ENCODE results near the gene C2orf49. TPM values are rescaled to one million over a fixed set of nuclear protein-coding genes. Genes with fewer than 3 reads are reported as not detected.

C2orf49 gene
- polyA plus RNA-seq, 3 donors = 8.1 to 10.4 (median 8.6) TPM

DNA sequence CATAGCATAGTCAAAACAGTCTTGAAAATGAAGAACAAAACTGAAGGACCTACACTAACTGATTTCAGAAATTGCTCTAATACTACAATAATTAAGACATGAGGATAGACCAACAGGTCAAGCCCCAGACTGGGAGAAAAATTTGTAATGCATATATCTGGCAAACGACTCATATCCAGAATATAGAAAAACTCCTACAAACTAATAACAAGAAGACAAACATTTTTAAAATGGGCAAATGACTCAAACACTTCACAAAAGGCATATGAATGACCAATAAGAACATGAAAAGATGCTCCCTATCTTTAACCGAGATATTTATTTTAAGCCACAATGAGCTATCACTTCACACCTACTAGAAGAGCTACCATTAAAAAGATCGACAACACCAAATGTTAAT is 22.0 kb upstream of the C2orf49 start:
- no peak overlapping the region for H2AFZ ChIP-seq (ENCODE audit: insufficient read depth, low read depth, low read length, poor library complexity, severe bottlenecking)
- peaks cover 0 to 2% (median 0%) of the 10 kb centered on the region in 7 donors for H3K9me3 Mint-ChIP-seq
- H3K27me3 ChIP-seq (ENCODE audit: control insufficient read depth in 2 of 2, insufficient read depth in 2 of 2, low read length in 2 of 2) = no peaks in the 10 kb centered on the region
- no peaks in the 10 kb centered on the region for H3K27me3 Mint-ChIP-seq (ENCODE audit: low read depth in 3 of 3)
- no peak overlapping the region for H3K4me2 ChIP-seq (replicated peaks; ENCODE audit: extremely low read depth, low read length, poor library complexity, severe bottlenecking)
- peaks cover 84% of the 10 kb centered on the region for H3K79me2 ChIP-seq (ENCODE audit: insufficient read depth, low read length)
- H3K4me3 ChIP-seq (replicated peaks in 1 of 3; ENCODE audit: low read depth in 2 of 3, low read length in 3 of 3) = no peak overlapping the region
- H3K27ac Mint-ChIP-seq = no peak overlapping the region
- H3K4me1 ChIP-seq (ENCODE audit: control insufficient read depth in 1 of 2, insufficient read depth in 2 of 2, low read length in 2 of 2) = peaks cover 12 to 17% of the 10 kb centered on the region in 2 donors
- H3K36me3 Mint-ChIP-seq = peaks cover 0 to 5% of the 10 kb centered on the region in 2 donors
- no peak overlapping the region for H3K9ac ChIP-seq (ENCODE audit: insufficient read depth, low read length, poor library complexity, severe bottlenecking)
- no peak overlapping the region for H3K27ac ChIP-seq (ENCODE audit: low read depth in 1 of 2, low read length in 2 of 2)
- H3K36me3 ChIP-seq (replicated peaks in 1 of 2; ENCODE audit: control insufficient read depth in 1 of 2, insufficient read depth in 2 of 2, low read length in 2 of 2) = no peaks in the 10 kb centered on the region
- peaks cover 43% of the 10 kb centered on the region for H4K20me1 ChIP-seq (ENCODE audit: insufficient read depth, low read length)
- no peaks in the 10 kb centered on the region for H3K9me3 ChIP-seq (replicated peaks in 1 of 2; ENCODE audit: control insufficient read depth in 1 of 2, insufficient read depth in 1 of 2, low read length in 2 of 2)
- no CpG with 5 or more reads among the region's 3 CpGs for WGBS (ENCODE audit: insufficient coverage)
- TF ChIP-seq, protein P1, sequence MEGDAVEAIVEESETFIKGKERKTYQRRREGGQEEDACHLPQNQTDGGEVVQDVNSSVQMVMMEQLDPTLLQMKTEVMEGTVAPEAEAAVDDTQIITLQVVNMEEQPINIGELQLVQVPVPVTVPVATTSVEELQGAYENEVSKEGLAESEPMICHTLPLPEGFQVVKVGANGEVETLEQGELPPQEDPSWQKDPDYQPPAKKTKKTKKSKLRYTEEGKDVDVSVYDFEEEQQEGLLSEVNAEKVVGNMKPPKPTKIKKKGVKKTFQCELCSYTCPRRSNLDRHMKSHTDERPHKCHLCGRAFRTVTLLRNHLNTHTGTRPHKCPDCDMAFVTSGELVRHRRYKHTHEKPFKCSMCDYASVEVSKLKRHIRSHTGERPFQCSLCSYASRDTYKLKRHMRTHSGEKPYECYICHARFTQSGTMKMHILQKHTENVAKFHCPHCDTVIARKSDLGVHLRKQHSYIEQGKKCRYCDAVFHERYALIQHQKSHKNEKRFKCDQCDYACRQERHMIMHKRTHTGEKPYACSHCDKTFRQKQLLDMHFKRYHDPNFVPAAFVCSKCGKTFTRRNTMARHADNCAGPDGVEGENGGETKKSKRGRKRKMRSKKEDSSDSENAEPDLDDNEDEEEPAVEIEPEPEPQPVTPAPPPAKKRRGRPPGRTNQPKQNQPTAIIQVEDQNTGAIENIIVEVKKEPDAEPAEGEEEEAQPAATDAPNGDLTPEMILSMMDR (IDR thresholded peaks at IDR 0.05) = no peak
- H3K4me3 Mint-ChIP-seq = no peak overlapping the region
- H3K4me1 Mint-ChIP-seq = peaks cover 20% of the 10 kb centered on the region
- no peak for DNase-seq
- intact Hi-C loops (cut with micrococcal nuclease) = no loop called here

GRCh38 chr2:105317937-105318336 is 19.4 kb upstream of the C2orf49 start:
- Histone ChIP-seq H3K9ac (ENCODE audit: insufficient read depth, low read length, poor library complexity, severe bottlenecking) (no peak overlapping the region), H3K27me3 (ENCODE audit: control insufficient read depth in 2 of 2, insufficient read depth in 2 of 2, low read length in 2 of 2) (no peaks in the 10 kb centered on the region), H3K36me3 (replicated peaks in 1 of 2; ENCODE audit: control insufficient read depth in 1 of 2, insufficient read depth in 2 of 2, low read length in 2 of 2) (peaks cover 0 to 7% of the 10 kb centered on the region in 2 donors), H4K20me1 (ENCODE audit: insufficient read depth, low read length) (peaks cover 46% of the 10 kb centered on the region), H3K4me3 (replicated peaks in 1 of 3; ENCODE audit: low read depth in 2 of 3, low read length in 3 of 3) (no peak overlapping the region), H3K9me3 (replicated peaks in 1 of 2; ENCODE audit: control insufficient read depth in 1 of 2, insufficient read depth in 1 of 2, low read length in 2 of 2) (no peaks in the 10 kb centered on the region), H3K79me2 (ENCODE audit: insufficient read depth, low read length) (peaks cover 84% of the 10 kb centered on the region), H3K27ac (ENCODE audit: low read depth in 1 of 2, low read length in 2 of 2) (no peak overlapping the region), H2AFZ (ENCODE audit: insufficient read depth, low read depth, low read length, poor library complexity, severe bottlenecking) (no peak overlapping the region), H3K4me2 (replicated peaks; ENCODE audit: extremely low read depth, low read length, poor library complexity, severe bottlenecking) (no peak overlapping the region), H3K4me1 (ENCODE audit: control insufficient read depth in 1 of 2, insufficient read depth in 2 of 2, low read length in 2 of 2) (peaks cover 10 to 15% of the 10 kb centered on the region in 2 donors)
- 100% methylated on average over 1 of the region's 3 CpGs for WGBS (ENCODE audit: insufficient coverage)
- H3K27ac Mint-ChIP-seq = no peak overlapping the region
- no peak for DNase-seq
- intact Hi-C loops (cut with micrococcal nuclease) = no loop called here
- H3K36me3 Mint-ChIP-seq = peaks cover 4 to 11% of the 10 kb centered on the region in 2 donors
- TF ChIP-seq, protein P1 (IDR thresholded peaks at IDR 0.05) = no peak
- peaks cover 18% of the 10 kb centered on the region for H3K4me1 Mint-ChIP-seq
- no peaks in the 10 kb centered on the region for H3K9me3 Mint-ChIP-seq
- no peaks in the 10 kb centered on the region for H3K27me3 Mint-ChIP-seq (ENCODE audit: low read depth in 3 of 3)
- no peak overlapping the region for H3K4me3 Mint-ChIP-seq
